Measurements from ENCODE around the gene GRN.

The GRN gene

DNA sequence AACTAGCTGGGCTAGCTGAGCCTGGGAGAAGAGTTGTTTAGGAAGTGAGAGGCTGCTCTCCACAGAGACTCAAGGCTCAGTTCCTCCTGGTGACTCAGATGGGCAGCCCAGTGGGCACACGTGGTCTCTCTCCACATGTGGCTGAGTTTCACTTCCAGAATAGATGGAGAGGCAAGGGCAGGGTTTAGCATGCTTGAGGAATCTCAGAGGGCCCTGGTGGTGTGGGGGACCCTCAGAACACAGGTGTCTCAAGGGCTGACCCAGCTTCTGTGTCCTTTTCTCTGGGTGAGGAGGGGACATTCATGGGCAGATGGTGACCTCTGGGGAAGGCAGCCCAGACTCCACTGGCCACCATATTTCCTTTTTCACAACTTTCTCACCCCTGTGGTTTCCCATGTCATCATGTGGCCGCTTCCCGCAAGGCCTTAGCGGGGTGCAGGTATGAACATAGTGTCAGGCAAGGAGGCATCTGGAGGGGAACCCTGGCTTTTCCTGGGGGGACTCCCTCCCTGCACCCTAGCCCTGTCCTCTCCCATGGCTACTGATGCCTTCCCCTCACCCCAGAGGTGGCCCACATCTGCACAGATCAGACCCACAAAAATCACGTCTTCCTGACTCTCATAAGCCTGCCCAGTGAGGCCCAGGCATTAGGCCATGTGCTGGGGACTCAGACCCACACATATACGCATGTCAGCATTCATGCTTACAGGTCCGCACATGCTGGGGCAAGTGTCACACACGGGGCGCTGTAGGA, 3.3 kb downstream of the GRN start:
- DNase-seq: peak; percentile 46

DNA sequence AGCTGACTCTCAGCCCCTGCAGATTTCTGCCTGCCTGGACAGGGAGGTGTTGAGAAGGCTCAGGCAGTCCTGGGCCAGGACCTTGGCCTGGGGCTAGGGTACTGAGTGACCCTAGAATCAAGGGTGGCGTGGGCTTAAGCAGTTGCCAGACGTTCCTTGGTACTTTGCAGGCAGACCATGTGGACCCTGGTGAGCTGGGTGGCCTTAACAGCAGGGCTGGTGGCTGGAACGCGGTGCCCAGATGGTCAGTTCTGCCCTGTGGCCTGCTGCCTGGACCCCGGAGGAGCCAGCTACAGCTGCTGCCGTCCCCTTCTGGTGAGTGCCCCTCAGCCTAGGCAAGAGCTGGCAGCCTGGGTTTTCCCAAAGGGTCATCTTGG, 3.9 kb downstream of the GRN start:
- no peak for DNase-seq

DNA sequence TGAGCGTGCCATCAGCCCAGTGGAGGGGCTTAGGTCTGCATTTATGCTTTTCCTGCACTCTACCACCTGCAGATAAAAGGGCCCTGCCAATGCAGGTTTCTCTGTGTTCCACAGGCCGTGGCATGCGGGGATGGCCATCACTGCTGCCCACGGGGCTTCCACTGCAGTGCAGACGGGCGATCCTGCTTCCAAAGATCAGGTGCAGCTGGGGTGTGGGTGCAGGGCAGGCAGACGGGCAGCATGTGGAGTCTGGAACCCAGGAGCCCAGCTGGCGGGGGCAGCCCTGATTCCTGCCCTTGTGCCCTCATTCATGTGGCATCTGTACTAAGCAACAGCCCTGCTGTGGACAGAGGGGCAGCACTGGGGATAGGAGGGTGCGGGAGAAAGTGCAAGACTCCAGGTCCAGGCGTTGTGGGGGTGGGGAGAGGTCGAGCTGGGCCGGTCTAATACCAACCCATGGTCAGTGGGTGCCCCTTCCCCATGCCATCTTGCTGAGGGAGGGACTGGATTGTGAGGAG, 4.5 kb downstream of the GRN start:
- DNase-seq: no peak

DNA sequence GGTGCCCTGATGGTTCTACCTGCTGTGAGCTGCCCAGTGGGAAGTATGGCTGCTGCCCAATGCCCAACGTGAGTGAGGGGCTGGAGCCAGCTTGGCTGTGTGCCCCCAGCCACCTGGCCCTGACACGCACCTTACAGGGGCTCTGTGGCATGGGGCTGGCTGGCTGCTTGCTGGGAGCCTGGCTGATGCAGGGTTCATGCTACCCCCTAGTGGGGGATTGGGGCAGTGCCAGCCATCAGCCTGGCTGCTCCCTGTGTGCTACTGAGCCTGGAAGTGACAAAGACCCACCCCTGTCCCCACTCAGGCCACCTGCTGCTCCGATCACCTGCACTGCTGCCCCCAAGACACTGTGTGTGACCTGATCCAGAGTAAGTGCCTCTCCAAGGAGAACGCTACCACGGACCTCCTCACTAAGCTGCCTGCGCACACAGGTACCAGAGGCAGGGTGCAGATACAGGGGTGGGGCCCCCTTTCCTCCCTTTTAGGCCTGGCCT, 5.7 kb downstream of the GRN start:
- DNase-seq: peak; percentile 49

DNA sequence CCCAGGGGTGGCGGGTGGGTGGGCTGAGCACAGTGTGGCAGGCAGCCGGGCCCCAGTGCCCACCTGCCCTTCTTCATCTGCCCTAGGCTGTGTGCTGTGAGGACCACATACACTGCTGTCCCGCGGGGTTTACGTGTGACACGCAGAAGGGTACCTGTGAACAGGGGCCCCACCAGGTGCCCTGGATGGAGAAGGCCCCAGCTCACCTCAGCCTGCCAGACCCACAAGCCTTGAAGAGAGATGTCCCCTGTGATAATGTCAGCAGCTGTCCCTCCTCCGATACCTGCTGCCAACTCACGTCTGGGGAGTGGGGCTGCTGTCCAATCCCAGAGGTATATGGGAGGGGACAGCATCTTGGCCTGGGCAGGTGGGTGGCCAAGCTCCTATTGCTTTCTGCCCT, 6.4 kb downstream of the GRN start:
- no peak for DNase-seq

DNA sequence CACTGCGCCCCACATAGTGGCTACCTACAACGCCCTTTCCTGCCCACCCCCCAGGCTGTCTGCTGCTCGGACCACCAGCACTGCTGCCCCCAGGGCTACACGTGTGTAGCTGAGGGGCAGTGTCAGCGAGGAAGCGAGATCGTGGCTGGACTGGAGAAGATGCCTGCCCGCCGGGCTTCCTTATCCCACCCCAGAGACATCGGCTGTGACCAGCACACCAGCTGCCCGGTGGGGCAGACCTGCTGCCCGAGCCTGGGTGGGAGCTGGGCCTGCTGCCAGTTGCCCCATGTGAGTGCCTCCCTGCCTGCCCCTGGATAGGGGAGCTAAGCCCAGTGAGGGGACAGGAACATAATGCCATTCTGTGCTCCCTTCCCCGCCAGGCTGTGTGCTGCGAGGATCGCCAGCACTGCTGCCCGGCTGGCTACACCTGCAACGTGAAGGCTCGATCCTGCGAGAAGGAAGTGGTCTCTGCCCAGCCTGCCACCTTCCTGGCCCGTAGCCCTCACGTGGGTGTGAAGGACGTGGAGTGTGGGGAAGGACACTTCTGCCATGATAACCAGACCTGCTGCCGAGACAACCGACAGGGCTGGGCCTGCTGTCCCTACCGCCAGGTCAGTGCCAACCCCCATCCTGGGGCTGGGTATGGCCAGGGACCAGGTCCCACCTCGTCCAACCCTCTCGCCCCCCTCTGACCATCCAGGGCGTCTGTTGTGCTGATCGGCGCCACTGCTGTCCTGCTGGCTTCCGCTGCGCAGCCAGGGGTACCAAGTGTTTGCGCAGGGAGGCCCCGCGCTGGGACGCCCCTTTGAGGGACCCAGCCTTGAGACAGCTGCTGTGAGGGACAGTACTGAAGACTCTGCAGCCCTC, 7.1 kb downstream of the GRN start:
- DNase-seq: no peak

- no peak for DNase-seq
Observed at GRCh38 chr17:44352828-44353671, 7.9 kb downstream of the GRN start.

GRCh38 chr17:44353672-44354331, 8.7 kb downstream of the GRN start:
- DNase-seq: no peak

- no peak for DNase-seq
Observed at GRCh38 chr17:44354582-44355561, 9.8 kb downstream of the GRN start.

GRCh38 chr17:44355642-44356099, 10.6 kb downstream of the GRN start:
- no peak for DNase-seq

GRCh38 chr17:44356241-44356640, 11.1 kb downstream of the GRN start:
- no peak for DNase-seq

- no peak for DNase-seq
Observed at GRCh38 chr17:44358066-44358465, 13.0 kb downstream of the GRN start.

DNA sequence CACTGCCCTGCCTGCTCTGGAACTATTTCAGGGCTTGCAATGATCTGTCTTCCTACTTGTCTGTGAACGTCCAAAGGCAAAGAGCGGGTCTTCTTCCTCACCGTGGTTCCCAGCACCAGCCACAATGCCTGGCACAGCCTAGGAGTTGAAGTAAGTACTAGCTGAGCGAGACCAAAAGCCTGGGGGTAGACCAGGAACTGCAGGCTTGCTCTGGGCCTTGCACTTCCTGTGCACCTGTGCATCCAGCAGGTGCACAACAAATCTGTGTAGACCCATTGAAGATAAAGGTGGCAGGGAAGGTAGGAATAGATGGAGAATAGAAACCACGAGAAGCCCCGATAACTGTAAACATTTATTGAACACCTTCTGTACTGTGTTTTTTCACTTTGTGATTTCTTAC, 13.9 kb downstream of the GRN start:
- DNase-seq: no peak

GRCh38 chr17:44359458-44360143, 14.5 kb downstream of the GRN start:
- no peak for DNase-seq

- no peak for DNase-seq
Observed at GRCh38 chr17:44360144-44360533, 15.0 kb downstream of the GRN start.

- peak; percentile 15 for DNase-seq
Observed at GRCh38 chr17:44360826-44361225, 15.7 kb downstream of the GRN start.

DNA sequence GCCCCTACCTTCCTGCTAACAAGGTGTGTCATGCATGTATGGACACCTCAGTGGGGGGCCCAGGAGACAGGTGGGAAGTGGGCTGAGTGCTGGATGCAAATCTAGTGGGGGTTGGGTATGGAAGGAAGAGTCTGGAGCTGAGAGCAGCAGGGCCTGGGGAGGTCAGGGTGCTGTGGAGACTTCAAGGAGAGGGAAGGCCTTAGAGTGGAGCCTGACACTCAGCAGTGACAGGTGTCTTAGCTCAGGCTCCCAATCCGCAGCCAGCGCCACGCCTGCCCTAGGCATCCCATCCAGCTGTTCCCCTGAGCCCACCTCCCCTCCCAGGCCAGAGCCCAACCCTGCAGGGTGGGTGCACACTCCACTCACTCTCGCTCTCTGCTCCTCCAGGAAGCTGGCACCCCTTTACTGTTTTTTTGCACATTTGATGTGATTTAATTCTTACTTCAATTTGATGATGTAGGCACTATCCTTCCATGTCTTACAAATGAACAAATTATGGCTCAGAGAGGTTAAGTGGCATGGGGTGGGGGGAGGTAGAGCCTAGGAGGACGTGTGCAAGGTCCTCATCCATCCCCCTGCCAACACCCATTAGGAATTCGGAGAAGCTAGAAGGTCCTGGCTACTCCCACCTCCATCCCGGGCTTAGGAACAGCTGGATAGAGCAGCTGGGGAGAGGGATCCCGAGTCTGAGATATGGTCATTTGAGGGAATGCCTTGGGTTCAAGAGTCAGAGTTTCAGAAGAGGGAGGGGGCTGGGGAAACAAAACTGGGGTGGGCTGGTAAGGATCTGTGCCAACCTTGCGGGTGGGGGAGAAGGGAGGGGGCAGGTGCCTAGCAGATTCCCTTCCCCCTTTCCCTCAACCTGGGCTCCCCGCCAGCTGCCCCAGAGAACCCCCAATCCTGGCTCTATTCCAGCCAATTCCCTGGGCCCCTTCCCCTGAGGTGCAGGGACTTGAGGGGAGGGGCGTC, 16.5 kb downstream of the GRN start:
- no peak for DNase-seq

DNA sequence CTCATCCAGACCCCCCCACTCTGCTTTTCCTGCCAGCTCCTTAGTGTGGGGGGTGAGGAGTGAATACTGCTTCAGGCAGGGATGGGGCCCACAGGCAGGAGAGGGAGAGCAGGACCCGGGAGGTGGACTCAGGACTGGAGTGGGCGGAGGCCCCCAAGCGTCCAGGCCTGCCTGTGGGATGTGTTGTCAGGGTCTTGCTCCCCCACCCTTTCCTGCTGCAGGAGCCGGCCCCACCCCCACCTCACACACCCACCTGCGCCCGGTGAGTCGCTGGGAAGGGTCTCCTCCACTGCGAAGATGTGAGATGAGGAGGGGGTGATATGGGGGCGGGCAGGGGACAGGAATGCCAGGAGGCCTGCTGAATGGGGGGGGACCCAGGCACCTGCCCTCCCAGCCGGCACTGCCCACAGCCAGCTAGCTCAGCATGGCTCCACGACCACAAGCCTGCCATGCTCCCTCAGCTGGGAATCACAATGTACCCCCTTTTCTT, 17.4 kb downstream of the GRN start:
- DNase-seq: no peak
